Mesothelial cell of epicardium (in vitro differentiated cells): ENCODE data around the gene TCOF1. TPM values are rescaled to one million over a fixed set of nuclear protein-coding genes. Genes with fewer than 3 reads are reported as not detected.
"Not testable (repeated sequence)": the region's sequence is repeated elsewhere in the genome, so short reads cannot be mapped to it uniquely, and the experiment has no call there.

ENCODE experiments used
- DNase-seq, 2 experiments: peaks; one replicate each; pipeline ENCODE4 v3.0.0; 2021; ENCODE audit warnings: low spot score in 2 of 2; ENCODE audit not compliant: unreplicated experiment in 2 of 2
- H3K27ac Mint-ChIP-seq: 2 replicates; pipeline ENCODE4 v1.8.0; 2021; ENCODE audit warnings: mixed read lengths
- H3K27me3 Mint-ChIP-seq: 2 replicates; pipeline ENCODE4 v1.8.0; 2021; ENCODE audit warnings: low read depth, mixed read lengths
- H3K36me3 Mint-ChIP-seq: 2 replicates; pipeline ENCODE4 v1.8.0; 2021; ENCODE audit warnings: mixed read lengths
- H3K4me1 Mint-ChIP-seq: 2 replicates; pipeline ENCODE4 v1.8.0; 2021; ENCODE audit warnings: mixed read lengths
- H3K4me3 Mint-ChIP-seq: 2 replicates; pipeline ENCODE4 v1.8.0; 2021; ENCODE audit warnings: mild to moderate bottlenecking, moderate library complexity, mixed read lengths
- H3K9me3 Mint-ChIP-seq: 2 replicates; pipeline ENCODE4 v1.8.0; 2021; ENCODE audit warnings: mixed read lengths
- CTCF ChIP-seq: fragments of 200-600 bp; sonication (generic); IDR thresholded peaks from one replicate; pipeline ENCODE4 v1.5.0; 2021; ENCODE audit warnings: antibody characterized with exemption; ENCODE audit not compliant: unreplicated experiment
- total RNA-seq: library from RNA; stranded (reverse); gene quantifications from 3 replicates; pipeline ENCODE4 v1.2.1, GENCODE V29; 2021

The TCOF1 gene
- total RNA-seq, 1 donor from 2014 or later: 58.8 TPM

- peak within 1 kb of the TSS; percentile 83 for H3K27ac Mint-ChIP-seq
- no peak for TF ChIP-seq CTCF
These were observed 55.0 kb downstream of the TCOF1 start, which contains the start of gene CD74 for GRCh38 chr5:150412319-150413175. Gene CD74, minus strand, starts transcription at chr5:150412910. Its CDS starts 161 bp downstream, at chr5:150412749.

GRCh38 chr5:150413176-150413901 is 55.8 kb downstream of the TCOF1 start:
- H3K27me3 Mint-ChIP-seq: no peaks in the 10 kb centered on the region
- H3K36me3 Mint-ChIP-seq: no peaks in the 10 kb centered on the region
- no peak for DNase-seq
- H3K27ac Mint-ChIP-seq: peak overlapping the region; percentile 64
- no peak for TF ChIP-seq CTCF
- peak overlapping the region; percentile 66 for H3K4me3 Mint-ChIP-seq
- no peaks in the 10 kb centered on the region for H3K9me3 Mint-ChIP-seq
- H3K4me1 Mint-ChIP-seq: peaks cover 21% of the 10 kb centered on the region

More at GRCh38 chr5:150412319-150413175, 55.0 kb downstream of the TCOF1 start, which contains the start of gene CD74:
- Mint-ChIP-seq H3K36me3 (no peaks in the 10 kb centered on the region), H3K27me3 (no peaks in the 10 kb centered on the region), H3K9me3 (no peaks in the 10 kb centered on the region), H3K4me1 (peaks cover 21% of the 10 kb centered on the region), H3K4me3 (peak within 1 kb of the TSS; percentile 66)
- DNase-seq: peak; percentile 40 to 72

- H3K4me3 Mint-ChIP-seq, H3K9me3 Mint-ChIP-seq, H3K27me3 Mint-ChIP-seq: not testable (repeated sequence)
These were observed 56.6 kb downstream of the TCOF1 start for GRCh38 chr5:150413902-150414790.

GRCh38 chr5:150419630-150420270 is 62.3 kb downstream of the TCOF1 start:
- DNase-seq: no peak

More at GRCh38 chr5:150413902-150414790, 56.6 kb downstream of the TCOF1 start:
- H3K4me1 Mint-ChIP-seq: peaks cover 21% of the 10 kb centered on the region
- H3K27ac Mint-ChIP-seq, DNase-seq, H3K36me3 Mint-ChIP-seq: not testable (repeated sequence)

GRCh38 chr5:150422075-150422474 is 64.6 kb downstream of the TCOF1 start:
- Mint-ChIP-seq H3K36me3 (no peaks in the 10 kb centered on the region), H3K27ac (no peak overlapping the region), H3K9me3 (no peaks in the 10 kb centered on the region), H3K4me3 (no peak overlapping the region), H3K27me3 (no peaks in the 10 kb centered on the region), H3K4me1 (no peaks in the 10 kb centered on the region)
- no peak for TF ChIP-seq CTCF
- no peak for DNase-seq

More at GRCh38 chr5:150419630-150420270, 62.3 kb downstream of the TCOF1 start:
- no peaks in the 10 kb centered on the region for H3K9me3 Mint-ChIP-seq
- H3K4me3 Mint-ChIP-seq: no peak overlapping the region
- H3K27me3 Mint-ChIP-seq: no peaks in the 10 kb centered on the region
- no peak overlapping the region for H3K27ac Mint-ChIP-seq
- no peaks in the 10 kb centered on the region for H3K4me1 Mint-ChIP-seq
- H3K36me3 Mint-ChIP-seq: no peaks in the 10 kb centered on the region
- TF ChIP-seq CTCF: no peak
